SK-N-SH (cell line): ENCODE data around the gene MC4R. TPM values are rescaled to one million over a fixed set of nuclear protein-coding genes. Genes with fewer than 3 reads are reported as not detected.

Experiments used
- CTCF ChIA-PET: fragments of 300-600, 350-600 bp; formaldehyde crosslinking; extraction: SDS; loops from one replicate; lab custom pipeline; 2021; lab: Yijun Ruan, JAX
- POLR2A ChIA-PET: fragments of 350-600 bp; sonication (Branson Sonifier 250); formaldehyde crosslinking; extraction: SDS; loops from one replicate; lab custom pipeline; 2020; ENCODE audit warnings: antibody characterized with exemption, inconsistent platforms; lab: Yijun Ruan, JAX
- DNase-seq: peaks from one replicate; pipeline ENCODE4 v3.0.0; 2012
- H2AFZ ChIP-seq: fragments of 200-600 bp; sonication (generic); 2 replicates; pipeline ENCODE4 v1.8.1; 2016; ENCODE audit warnings: antibody characterized with exemption, mild to moderate bottlenecking, low read depth
- H3F3A ChIP-seq: fragments of 200-600 bp; sonication (generic); replicated peaks from 2 replicates; pipeline ENCODE3; 2016; ENCODE audit warnings: antibody characterized with exemption, mild to moderate bottlenecking; ENCODE audit not compliant: insufficient read depth
- H3K27ac ChIP-seq, 2 experiments: fragments of 200-500 bp in 1 of 2; fragments of 200-600 bp in 1 of 2; sonication (Bioruptor generic) in 1 of 2; sonication (generic), shearing (Covaris generic) in 1 of 2; 2 replicates each; pipeline versions ENCODE4 v1.5.1 to v1.6.1; 2014 to 2016; ENCODE audit warnings: low read depth in 2 of 2, inconsistent platforms in 1 of 2, low read length in 1 of 2, mild to moderate bottlenecking in 1 of 2, mixed read lengths in 1 of 2
- H3K27me3 ChIP-seq: fragments of 200-600 bp; sonication (generic), shearing (Covaris generic); 2 replicates; pipeline ENCODE4 v1.6.1; 2016; ENCODE audit warnings: mixed run types; ENCODE audit not compliant: insufficient read depth
- H3K36me3 ChIP-seq, 2 experiments: fragments of 200-500 bp in 1 of 2; fragments of 200-600 bp in 1 of 2; sonication (Bioruptor generic) in 1 of 2; sonication (generic) in 1 of 2; replicated peaks in 1 of 2; 2 replicates each; pipeline versions ENCODE3 to v1.5.1; 2014 to 2016; ENCODE audit warnings: low read length in 1 of 2, mild to moderate bottlenecking in 1 of 2; ENCODE audit not compliant: insufficient read depth in 2 of 2, control insufficient read depth in 1 of 2
- H3K4me1 ChIP-seq, 2 experiments: fragments of 200-500 bp in 1 of 2; fragments of 200-600 bp in 1 of 2; sonication (Bioruptor generic) in 1 of 2; sonication (generic), shearing (Covaris generic) in 1 of 2; 2 replicates each; pipeline versions ENCODE4 v1.5.1 to v1.6.1; 2014 to 2016; ENCODE audit warnings: low read depth in 1 of 2, low read length in 1 of 2, mixed run types in 1 of 2; ENCODE audit not compliant: insufficient read depth in 2 of 2, control insufficient read depth in 1 of 2
- H3K4me2 ChIP-seq: fragments of 200-600 bp; sonication (generic), shearing (Covaris generic); 2 replicates; pipeline ENCODE4 v1.6.1; 2017; ENCODE audit warnings: mixed run types
- H3K4me3 ChIP-seq, 2 experiments: fragments of 200-500 bp in 1 of 2; fragments of 200-600 bp in 1 of 2; sonication (Bioruptor generic) in 1 of 2; sonication (generic), shearing (Covaris generic) in 1 of 2; 2 replicates each; pipeline versions ENCODE4 v1.5.1 to v1.8.1; 2014 to 2016; ENCODE audit warnings: low read depth in 2 of 2, inconsistent platforms in 1 of 2, low read length in 1 of 2, mild to moderate bottlenecking in 1 of 2, mixed read lengths in 1 of 2, moderate library complexity in 1 of 2
- H3K79me2 ChIP-seq: fragments of 200-600 bp; sonication (generic); 2 replicates; pipeline ENCODE4 v1.8.1; 2017; ENCODE audit warnings: mild to moderate bottlenecking; ENCODE audit not compliant: insufficient read depth
- H3K9ac ChIP-seq: fragments of 200-600 bp; sonication (generic); 2 replicates; pipeline ENCODE4 v1.6.1; 2017; ENCODE audit warnings: mixed run types
- H3K9me2 ChIP-seq: fragments of 200-600 bp; sonication (generic); 2 replicates; pipeline ENCODE4 v1.6.1; 2017; ENCODE audit warnings: mixed run types
- H3K9me3 ChIP-seq: fragments of 200-600 bp; sonication (generic); 2 replicates; pipeline ENCODE4 v1.6.1; 2017; ENCODE audit warnings: mixed run types, mild to moderate bottlenecking, moderate library complexity
- H4K20me1 ChIP-seq: fragments of 200-600 bp; sonication (generic); 2 replicates; pipeline ENCODE4 v1.6.1; 2017; ENCODE audit warnings: mild to moderate bottlenecking, mixed run types; ENCODE audit not compliant: insufficient read depth
- CTCF ChIP-seq: fragments of 200-600 bp; sonication (generic); IDR thresholded peaks from 2 replicates; pipeline ENCODE4 v1.6.1; 2017; ENCODE audit warnings: antibody characterized with exemption, mild to moderate bottlenecking, moderate library complexity
- IRF3 ChIP-seq: fragments of 150-350 bp; IDR thresholded peaks from 2 replicates; pipeline ENCODE4 v1.6.1; 2016; ENCODE audit warnings: mild to moderate bottlenecking, low read depth, low read length
- MAX ChIP-seq: IDR thresholded peaks from 2 replicates; pipeline ENCODE4 v1.4.0; 2012; ENCODE audit warnings: low read depth
- MEF2A ChIP-seq: IDR thresholded peaks from 2 replicates; pipeline ENCODE4 v1.4.0; 2012; ENCODE audit warnings: low read depth, borderline replicate concordance
- PBX3 ChIP-seq: IDR thresholded peaks from 2 replicates; pipeline ENCODE4; 2012
- POLR2AphosphoS5 ChIP-seq: IDR thresholded peaks from 2 replicates; pipeline ENCODE4 v1.6.1; 2012; ENCODE audit warnings: low read depth, low read length
- RCOR1 ChIP-seq: fragments of 150-350 bp; IDR thresholded peaks from 2 replicates; pipeline ENCODE4 v1.6.1; 2017; ENCODE audit warnings: antibody characterized with exemption, low read length
- RFX5 ChIP-seq: IDR thresholded peaks from 2 replicates; pipeline ENCODE4 v1.6.1; 2012; ENCODE audit warnings: mild to moderate bottlenecking, improper control_type of control experiment, low read length
- RXRA ChIP-seq: IDR thresholded peaks from 2 replicates; pipeline ENCODE4 v1.4.0; 2012; ENCODE audit warnings: low read depth, mild to moderate bottlenecking, borderline replicate concordance
- TEAD4 ChIP-seq: IDR thresholded peaks from 2 replicates; pipeline ENCODE4 v1.4.0; 2012; ENCODE audit warnings: mild to moderate bottlenecking, borderline replicate concordance; ENCODE audit not compliant: insufficient read depth
- USF2 ChIP-seq: fragments of 150-350 bp; IDR thresholded peaks from 2 replicates; pipeline ENCODE4 v1.6.1; 2017; ENCODE audit warnings: antibody characterized with exemption, low read length, low read depth, borderline replicate concordance
- ZBTB33 ChIP-seq: IDR thresholded peaks from 2 replicates; pipeline ENCODE4 v1.4.0; 2012; ENCODE audit warnings: low read depth, borderline replicate concordance
- WGBS: methylation state at CpG from one replicate; pipeline ENCODE4 v1.1.6; 2017; ENCODE audit warnings: low lambda C conversion rate; 5-methylcytosine and 5-hydroxymethylcytosine counted together
- polyA plus RNA-seq, 3 experiments: library from polyadenylated mRNA; depleted of rRNA; stranded (reverse); fragments of >200 nt; gene quantifications; 2 replicates each; pipeline ENCODE4 v1.2.3, GENCODE V29; 2012

Gene MC4R
- polyA plus RNA-seq, 1 of the 3 experiments (the other 2 are of a cell fraction), result 0.21 TPM

GRCh38 chr18:60383893-60384292 is 11.3 kb upstream of the MC4R start (continued):
- TF ChIP-seq ZBTB33, result no peak
- no peak for TF ChIP-seq MEF2A
- no peak for TF ChIP-seq RXRA

GRCh38 chr18:60377778-60378469 is 5.3 kb upstream of the MC4R start:
- no peak for DNase-seq
- H4K20me1 ChIP-seq, result no peaks in the 10 kb centered on the region
- no peak overlapping the region for H3K9ac ChIP-seq
- peaks cover 0 to 5% of the 10 kb centered on the region in 2 experiments; a peak in 1 of 4 replicates for H3K4me1 ChIP-seq
- H3K4me2 ChIP-seq, result no peak overlapping the region
- H3K36me3 ChIP-seq, result no peaks in the 10 kb centered on the region
- no peaks in the 10 kb centered on the region for H3K9me3 ChIP-seq
- H3K27me3 ChIP-seq, result no peaks in the 10 kb centered on the region
- no peak overlapping the region for H3K27ac ChIP-seq
- ChIA-PET POLR2A (no interaction called here), CTCF (no interaction called here)
- no peaks in the 10 kb centered on the region for H3F3A ChIP-seq
- H3K79me2 ChIP-seq, result no peaks in the 10 kb centered on the region
- TF ChIP-seq IRF3 (no peak), PBX3 (no peak), MAX (no peak), USF2 (no peak), TEAD4 (no peak), POLR2AphosphoS5 (no peak), RCOR1 (no peak), RFX5 (no peak), CTCF (no peak)
- no peaks in the 10 kb centered on the region for H3K9me2 ChIP-seq
- H3K4me3 ChIP-seq, result no peak overlapping the region
- H2AFZ ChIP-seq, result no peak overlapping the region
- WGBS, result 79% methylated on average over 2 of the region's 2 CpGs
